Esophagus (tissue), 2 donors: ENCODE measurements around the gene KDM8. TPM values are rescaled to one million over a fixed set of nuclear protein-coding genes. Genes with fewer than 3 reads are reported as not detected.
"Not testable (repeated sequence)": the region's sequence is repeated elsewhere in the genome, so short reads cannot be mapped to it uniquely, and the experiment has no call there.

Experiments used
- H3K27ac ChIP-seq, 2 donors: one replicate each; pipeline ENCODE4 v1.5.1; 2013; ENCODE audit warnings: low read depth in 2 of 2, mild to moderate bottlenecking in 2 of 2, inconsistent platforms in 1 of 2, low read length in 1 of 2, moderate library complexity in 1 of 2
- H3K27me3 ChIP-seq, 2 donors: one replicate each; pipeline ENCODE4 v1.6.1; 2013; ENCODE audit warnings: low read length in 2 of 2, control low read depth in 1 of 2, mild to moderate bottlenecking in 1 of 2; ENCODE audit not compliant: insufficient read depth in 2 of 2, control insufficient read depth in 1 of 2
- H3K36me3 ChIP-seq, 2 donors: one replicate each; pipeline ENCODE4 v1.6.1; 2013; ENCODE audit warnings: low read length in 1 of 2; ENCODE audit not compliant: control insufficient read depth in 2 of 2, insufficient read depth in 2 of 2
- H3K4me1 ChIP-seq, 2 donors: one replicate each; pipeline ENCODE4 v1.6.1; 2013; ENCODE audit warnings: low read length in 1 of 2; ENCODE audit not compliant: control insufficient read depth in 2 of 2, insufficient read depth in 2 of 2
- H3K4me3 ChIP-seq, 2 donors: one replicate each; pipeline ENCODE4 v1.5.1; 2013; ENCODE audit warnings: low read length in 2 of 2, mild to moderate bottlenecking in 2 of 2, low read depth in 1 of 2, moderate library complexity in 1 of 2
- H3K9me3 ChIP-seq, 2 donors: one replicate each; pipeline ENCODE4 v1.6.1; 2013; ENCODE audit warnings: mild to moderate bottlenecking in 2 of 2, low read depth in 1 of 2, low read length in 1 of 2, moderate library complexity in 1 of 2; ENCODE audit not compliant: control insufficient read depth in 2 of 2, insufficient read depth in 1 of 2
- WGBS, 2 donors: extraction: QIAGEN DNeasy Blood & Tissue Kit; methylation state at CpG; one replicate each; pipeline ENCODE4 v1.1.7; 2013; 5-methylcytosine and 5-hydroxymethylcytosine counted together
- polyA plus RNA-seq, 2 donors: library from polyadenylated mRNA; stranded (reverse); fragments of 200-250 nt; gene quantifications; one replicate each; pipeline ENCODE4 v1.2.3, GENCODE V29; 2013
- donor health status: healthy with polysubstance abuse.
- donor health status: Bipolar disorder and iron deficiency.

KDM8 gene
- polyA plus RNA-seq, 2 donors, result 2.6 to 3.7 TPM

DNA sequence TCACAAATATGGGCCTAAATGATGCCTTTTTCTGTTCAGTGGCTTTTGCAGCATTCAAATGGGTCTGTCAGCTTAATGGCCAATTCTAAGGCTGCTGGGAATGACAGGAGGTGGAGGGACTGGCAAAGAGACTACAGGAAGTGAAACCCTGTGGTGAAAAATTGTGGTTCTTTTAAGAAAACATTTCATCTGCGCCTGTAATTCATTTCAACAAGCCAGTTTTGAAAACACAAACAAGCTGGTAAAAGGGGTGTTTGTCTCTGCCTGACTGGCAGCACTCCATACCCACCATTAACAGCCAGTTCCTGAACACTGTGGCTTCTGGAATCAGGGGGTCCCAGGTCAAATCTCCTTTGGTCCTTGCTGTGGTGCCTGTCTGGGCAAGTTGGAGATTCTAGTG is 3.6 kb upstream of the KDM8 start:
- no peaks in the 10 kb centered on the region for H3K36me3 ChIP-seq
- peaks cover 4% of the 10 kb centered on the region in 2 donors for H3K4me1 ChIP-seq
- no peak overlapping the region for H3K27ac ChIP-seq
- H3K27me3 ChIP-seq, result no peaks in the 10 kb centered on the region
- no peaks in the 10 kb centered on the region for H3K9me3 ChIP-seq
- WGBS, 2 donors, result 26 to 47% methylated on average over 1 of the region's 1 CpG
- H3K4me3 ChIP-seq, result no peak overlapping the region

DNA sequence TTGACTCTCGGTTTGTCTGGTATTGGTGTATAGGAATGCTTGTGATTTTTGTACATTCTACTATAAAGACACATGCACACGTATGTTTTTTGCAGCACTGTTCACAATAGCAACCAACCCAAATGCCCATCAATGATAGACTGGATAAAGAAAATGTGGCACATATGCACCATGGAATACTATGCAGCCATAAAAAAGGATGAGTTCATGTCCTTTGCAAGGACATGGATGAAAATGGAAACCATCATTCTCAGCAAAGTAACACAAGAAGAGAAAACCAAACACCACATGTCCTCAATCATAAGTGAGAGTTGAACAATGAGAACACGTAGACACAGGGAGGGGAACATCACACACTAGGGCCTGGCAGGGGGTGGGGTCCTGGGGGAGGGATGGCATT is 2.4 kb upstream of the KDM8 start:
- WGBS, 2 donors, result 86 to 91% methylated on average over 3 of the region's 3 CpGs
- not testable (repeated sequence) for H3K4me3 ChIP-seq

DNA sequence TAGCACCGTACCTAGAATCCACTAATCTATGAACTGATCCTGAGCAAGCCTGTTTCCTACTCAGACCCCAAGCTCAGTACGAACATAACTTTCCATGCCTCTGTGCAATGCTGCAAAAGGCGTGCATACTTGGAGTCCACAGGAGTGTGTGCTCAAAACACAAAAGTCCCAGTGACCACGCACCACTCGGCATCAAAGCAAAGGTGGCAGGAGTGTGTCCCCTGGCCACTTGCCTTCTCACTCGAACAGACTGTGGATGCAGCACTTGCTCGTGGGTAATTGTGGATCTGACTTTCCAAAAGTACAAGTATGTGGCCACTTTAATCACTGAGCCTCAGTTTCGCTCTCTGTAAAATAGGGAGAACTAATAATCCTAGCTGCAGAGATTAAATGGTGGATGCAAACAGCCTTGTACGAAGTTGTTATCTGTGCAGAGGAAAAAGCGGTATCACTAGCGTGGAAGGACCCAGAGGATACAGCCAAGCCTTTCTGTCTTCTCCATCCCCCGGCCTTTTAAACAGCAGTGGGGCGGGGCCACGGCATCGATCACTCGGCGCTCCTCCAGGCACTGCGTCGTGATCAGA is 311 bp upstream of the KDM8 start:
- Histone ChIP-seq H3K4me3 (peak overlapping the region; percentile 69 to 77), H3K9me3 (no peaks in the 10 kb centered on the region), H3K4me1 (peaks cover 4% of the 10 kb centered on the region in 2 donors), H3K27ac (peak overlapping the region; percentile 99), H3K27me3 (no peaks in the 10 kb centered on the region), H3K36me3 (no peaks in the 10 kb centered on the region)
- 25% methylated on average over 19 of the region's 19 CpGs for WGBS, 2 donors

More for the DNA sequence above, 2.4 kb upstream of the KDM8 start:
- H3K27ac ChIP-seq, H3K27me3 ChIP-seq, H3K9me3 ChIP-seq, H3K4me1 ChIP-seq, H3K36me3 ChIP-seq: not testable (repeated sequence)

DNA sequence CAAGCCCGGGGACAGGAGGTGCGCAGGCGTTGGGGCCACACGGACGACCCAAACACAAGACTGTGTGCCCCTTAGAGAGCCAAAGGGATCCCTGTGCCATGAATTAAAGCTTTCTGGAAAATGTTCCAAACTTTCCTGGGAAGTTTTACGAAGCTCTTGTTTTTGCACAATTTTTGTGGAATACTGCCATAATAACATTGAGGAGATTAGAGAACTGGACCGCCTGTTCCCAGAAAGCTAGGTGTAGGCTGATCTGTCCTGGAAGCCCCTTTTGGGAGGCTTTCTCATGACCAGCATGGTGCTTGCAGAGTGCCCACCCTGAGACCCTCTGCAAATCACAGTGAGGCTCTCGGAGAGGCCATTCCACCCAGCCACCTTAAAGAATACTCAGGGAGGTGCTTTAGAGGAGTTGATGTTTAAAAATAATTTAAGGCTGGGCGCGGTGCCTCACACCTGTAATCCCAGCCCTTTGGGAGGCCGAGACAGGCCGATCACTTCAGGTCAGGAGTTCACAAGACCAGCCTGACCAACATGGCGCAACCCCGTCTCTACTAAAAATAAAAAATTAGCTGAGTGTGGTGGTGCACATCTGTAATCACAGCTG is 1.1 kb downstream of the KDM8 start:
- peak overlapping the region; percentile 60 to 69 for H3K4me3 ChIP-seq
- WGBS, 2 donors, result 44% methylated on average over 14 of the region's 14 CpGs

DNA sequence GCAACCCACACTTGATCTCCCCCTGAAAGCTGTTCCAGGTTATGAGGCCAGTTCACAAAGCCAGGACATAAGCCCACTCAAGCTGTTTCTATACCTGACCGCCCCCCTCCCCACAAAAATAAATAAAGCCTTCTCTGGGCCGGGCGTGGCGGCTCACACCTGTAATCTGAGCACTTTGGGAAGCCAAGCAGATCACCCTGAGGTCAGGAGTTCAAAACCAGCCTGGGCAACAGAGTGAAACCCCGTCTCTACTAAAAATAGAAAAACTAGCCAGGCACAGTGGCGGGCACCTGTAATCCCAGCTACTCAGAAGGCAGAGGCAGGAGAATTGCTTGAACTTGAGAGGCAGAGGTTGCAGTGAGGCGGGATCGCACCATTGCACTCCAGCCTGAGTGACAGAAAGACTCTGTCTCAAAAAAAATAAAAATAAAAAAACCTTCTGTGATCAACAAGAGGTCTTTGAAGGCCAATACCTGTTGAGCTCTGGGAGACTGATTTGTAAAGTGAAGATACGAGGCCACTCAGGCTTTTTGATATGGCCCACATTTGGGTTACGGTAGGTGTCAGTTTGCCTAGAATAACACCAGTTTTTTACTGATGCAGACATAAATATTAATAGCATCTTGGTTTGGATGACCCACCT is 2.2 kb downstream of the KDM8 start:
- peaks cover 5 to 7% of the 10 kb centered on the region in 2 donors for H3K36me3 ChIP-seq
- WGBS, 2 donors, result 85 to 87% methylated on average over 10 of the region's 10 CpGs
- H3K4me1 ChIP-seq, result peaks cover 4% of the 10 kb centered on the region in 2 donors

More for the DNA sequence above, 1.1 kb downstream of the KDM8 start:
- no peaks in the 10 kb centered on the region for H3K9me3 ChIP-seq
- H3K27ac ChIP-seq, result peak overlapping the region; percentile 93 to 99
- peaks cover 4% of the 10 kb centered on the region in 2 donors for H3K4me1 ChIP-seq
- H3K36me3 ChIP-seq, result no peaks in the 10 kb centered on the region
- no peaks in the 10 kb centered on the region for H3K27me3 ChIP-seq

DNA sequence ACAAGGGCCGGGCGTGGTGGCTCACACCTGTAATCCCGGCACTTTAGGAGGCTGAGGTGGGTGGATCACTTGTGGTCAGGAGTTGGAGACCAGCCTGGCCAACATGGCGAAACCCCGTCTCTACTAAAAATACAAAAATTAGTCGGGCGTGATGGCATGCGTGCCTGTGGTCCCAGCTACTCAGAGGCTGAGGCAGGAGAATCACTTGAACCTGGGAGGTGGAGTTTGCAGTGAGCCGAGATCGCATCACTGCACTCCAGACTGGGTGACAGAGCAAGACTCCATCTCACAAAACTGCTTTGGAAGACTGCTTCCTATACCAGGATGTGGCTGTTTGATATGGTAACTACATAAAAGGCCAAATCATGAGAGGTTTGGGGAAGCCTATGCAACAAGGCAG is 3.8 kb downstream of the KDM8 start:
- not testable (repeated sequence) for H3K27me3 ChIP-seq, H3K4me3 ChIP-seq, H3K36me3 ChIP-seq, H3K4me1 ChIP-seq, H3K27ac ChIP-seq, H3K9me3 ChIP-seq
- 93% methylated on average over 10 of the region's 10 CpGs for WGBS, 2 donors

More for the DNA sequence above, 2.2 kb downstream of the KDM8 start:
- Histone ChIP-seq H3K4me3 (no peak overlapping the region), H3K27me3 (no peaks in the 10 kb centered on the region), H3K9me3 (no peaks in the 10 kb centered on the region), H3K27ac (no peak overlapping the region)

DNA sequence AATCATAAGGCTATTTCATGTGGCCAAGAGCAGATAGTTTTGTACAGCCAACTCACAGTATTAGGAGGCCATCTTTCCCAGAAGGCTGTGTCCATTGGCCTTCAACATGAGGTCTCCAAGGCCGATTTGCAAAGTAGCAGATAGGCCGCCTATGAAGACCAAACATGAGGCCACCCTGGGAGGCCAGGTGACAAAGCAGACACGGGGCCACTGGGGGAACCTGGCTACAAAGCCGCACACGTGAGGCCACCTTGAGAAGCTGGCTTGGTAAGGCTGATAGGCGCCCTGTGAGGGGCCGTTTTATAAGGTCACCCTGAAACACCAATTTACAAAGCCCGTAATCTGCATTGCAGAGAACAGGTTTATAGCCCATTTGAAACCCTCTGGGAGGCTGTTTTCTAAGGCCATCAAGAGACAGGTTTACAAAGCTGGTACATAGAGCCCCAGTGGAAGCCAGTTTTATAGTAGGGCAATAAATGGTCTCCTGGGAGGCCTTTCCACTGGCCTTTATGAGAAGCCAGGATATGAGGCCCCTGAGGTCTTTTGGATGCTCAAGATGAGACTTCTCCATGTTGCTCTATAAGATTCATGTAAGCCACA is 4.9 kb downstream of the KDM8 start:
- H3K4me3 ChIP-seq, result no peak overlapping the region
- H3K4me1 ChIP-seq, result peaks cover 0 to 2% of the 10 kb centered on the region in 2 donors
- peaks cover 5 to 9% of the 10 kb centered on the region in 2 donors for H3K36me3 ChIP-seq
- H3K27me3 ChIP-seq, result no peaks in the 10 kb centered on the region
- WGBS, 2 donors, result 76 to 95% methylated on average over 8 of the region's 8 CpGs
- no peaks in the 10 kb centered on the region for H3K9me3 ChIP-seq
- no peak overlapping the region for H3K27ac ChIP-seq

DNA sequence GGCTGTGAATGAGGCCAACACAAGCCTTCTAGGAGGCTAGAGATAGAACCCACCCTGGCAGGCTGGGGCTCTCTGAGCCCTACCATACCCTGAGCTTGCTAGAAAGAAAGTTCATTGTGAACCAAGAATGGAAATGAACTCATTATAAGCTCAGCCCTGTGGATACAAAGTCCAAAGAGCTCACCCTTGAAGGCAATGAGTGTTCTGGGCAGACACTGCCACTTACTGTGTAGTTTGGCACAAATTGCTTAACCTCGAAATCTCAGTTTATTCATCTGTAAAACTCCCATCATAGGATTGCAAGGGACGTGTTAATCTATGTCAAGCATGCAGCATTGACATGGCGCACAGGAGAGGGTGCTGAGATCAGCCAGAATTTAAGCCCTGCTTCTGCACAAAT is 5.5 kb downstream of the KDM8 start:
- Histone ChIP-seq H3K27me3 (no peaks in the 10 kb centered on the region), H3K4me1 (peaks cover 0 to 2% of the 10 kb centered on the region in 2 donors), H3K4me3 (no peak overlapping the region), H3K27ac (no peak overlapping the region), H3K36me3 (peaks cover 5 to 9% of the 10 kb centered on the region in 2 donors), H3K9me3 (no peaks in the 10 kb centered on the region)
- 73 to 85% methylated on average over 3 of the region's 3 CpGs for WGBS, 2 donors

DNA sequence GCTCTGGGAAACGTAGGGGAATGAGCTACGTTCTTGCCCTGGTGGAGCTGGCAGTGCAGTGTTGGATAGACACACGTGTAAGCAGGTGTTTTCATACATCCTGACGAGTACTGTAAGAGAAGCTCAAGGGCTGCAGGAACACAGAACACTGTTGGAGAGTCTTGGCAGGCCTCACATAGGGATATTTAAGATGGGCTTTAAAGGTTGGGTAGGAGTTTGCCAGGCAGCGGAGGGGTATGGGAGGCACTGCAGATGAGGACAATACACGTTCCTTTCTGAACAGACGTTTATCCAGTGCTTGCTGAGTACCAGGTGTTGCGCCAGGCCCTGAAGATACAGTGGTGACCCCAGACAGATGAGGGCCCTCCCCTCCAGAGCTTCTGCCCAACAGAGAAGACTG is 6.3 kb downstream of the KDM8 start:
- Histone ChIP-seq H3K4me3 (no peak overlapping the region), H3K27me3 (no peaks in the 10 kb centered on the region), H3K36me3 (peaks cover 5 to 12% of the 10 kb centered on the region in 2 donors), H3K4me1 (no peaks in the 10 kb centered on the region), H3K9me3 (no peaks in the 10 kb centered on the region), H3K27ac (no peak overlapping the region)
- 84 to 92% methylated on average over 8 of the region's 8 CpGs for WGBS, 2 donors
